HepG2 (cell line): ENCODE data around the gene ERICH6. TPM values are rescaled to one million over a fixed set of nuclear protein-coding genes. Genes with fewer than 3 reads are reported as not detected.

ENCODE experiments used
- HNF1A ChIP-seq, 2 experiments: sonication (generic) in 1 of 2; formaldehyde crosslinking in 1 of 2; IDR thresholded peaks; 2 replicates each; pipeline versions ENCODE4 v1.4.0 to v1.6.1; 2016 to 2020; ENCODE audit warnings: borderline replicate concordance in 1 of 2, low read depth in 1 of 2, mild to moderate bottlenecking in 1 of 2, missing genetic modification reagents in 1 of 2
- HNF4G ChIP-seq, 2 experiments: sonication (generic) in 1 of 2; formaldehyde crosslinking in 1 of 2; IDR thresholded peaks; 2 replicates each; pipeline versions ENCODE4 v1.4.0 to v1.6.1; 2011 to 2020; ENCODE audit warnings: borderline replicate concordance in 2 of 2, low read depth in 2 of 2, mild to moderate bottlenecking in 2 of 2, low read length in 1 of 2, missing genetic modification reagents in 1 of 2, moderate library complexity in 1 of 2
- ONECUT2 ChIP-seq: sonication (generic); formaldehyde crosslinking; IDR thresholded peaks from 2 replicates; pipeline ENCODE4 v1.4.0; 2020; ENCODE audit warnings: missing genetic modification reagents
- SAP130 ChIP-seq: IDR thresholded peaks from 2 replicates; pipeline ENCODE4 v1.6.1; 2016; ENCODE audit warnings: low read depth
- TBL1XR1 ChIP-seq: fragments of 150-350 bp; IDR thresholded peaks from 2 replicates; pipeline ENCODE4 v1.6.1; 2014; ENCODE audit warnings: borderline replicate concordance, low read length; ENCODE audit not compliant: partially characterized antibody
- ZBTB40 ChIP-seq, 2 experiments: fragments of 450-650 bp in 1 of 2; sonication (generic) in 1 of 2; formaldehyde crosslinking in 1 of 2; IDR thresholded peaks; 2 replicates each; pipeline versions ENCODE4 v1.6.1 to v1.8.0; 2016 to 2022; ENCODE audit warnings: antibody characterized with exemption in 1 of 2, mild to moderate bottlenecking in 1 of 2, missing genetic modification reagents in 1 of 2
- ZNF841 ChIP-seq: sonication (generic); formaldehyde crosslinking; IDR thresholded peaks from 2 replicates; pipeline ENCODE4 v1.8.1; 2023; ENCODE audit warnings: missing genetic modification reagents, borderline replicate concordance
- polyA plus RNA-seq, 8 experiments: library from polyadenylated mRNA; depleted of rRNA in 3 of 8; stranded (reverse) in 7 of 8; unstranded in 1 of 8; fragments of >200 nt; fragmentation: Illumina TruSeq in 4 of 8; extraction: Trizol in 4 of 8; gene quantifications; 2 replicates each; pipeline versions ENCODE4 v1.2.1 to v1.2.3, GENCODE V29; 2011 to 2016; ENCODE audit warnings: low read depth in 4 of 8, missing spikeins in 1 of 8, mixed read lengths in 1 of 8; ENCODE audit not compliant: insufficient read depth in 1 of 8
- total RNA-seq, 5 experiments: library from RNA; depleted of rRNA; stranded (reverse); fragments of >200 nt; fragmentation: Illumina TruSeq; extraction: Trizol; gene quantifications; 2 replicates each; pipeline ENCODE4 v1.2.3, GENCODE V29; 2016; ENCODE audit warnings: low read depth in 1 of 5

The ERICH6 gene
- total and polyA plus RNA-seq, 2 of the 13 experiments (the other 11 are each of a cell fraction or from before 2014, with no cell fraction given) = 0.03 TPM; not detected in 1

GRCh38 chr3:150733936-150734794 lies 30.4 kb upstream of the ERICH6 start (continued):
- TF ChIP-seq ZBTB40 (IDR thresholded peaks at IDR 0.05) (no peak), ZBTB40 (CRISPR knock-in tag; IDR thresholded peaks at IDR 0.05) (no peak), ONECUT2 (CRISPR knock-in tag) (peak; percentile 38; the same call in 1 of the 2 replicates), ZNF841 (CRISPR knock-in tag) (no peak), SAP130 (CRISPR knock-in tag) (peak; percentile 53), TBL1XR1 (peak; percentile 32), HNF1A (IDR thresholded peaks at IDR 0.05; ENCODE audit: low read depth) (no peak), HNF1A (CRISPR knock-in tag; IDR thresholded peaks at IDR 0.05; ENCODE audit: borderline replicate concordance) (peak; percentile 70; the same call in 1 of the 2 replicates), HNF4G (IDR thresholded peaks at IDR 0.05; ENCODE audit: borderline replicate concordance, low read depth, low read length) (peak; percentile 21; the same call in 1 of the 2 replicates), HNF4G (CRISPR knock-in tag; IDR thresholded peaks at IDR 0.05; ENCODE audit: borderline replicate concordance, low read depth) (no peak)
